Loucy (cell line): ENCODE data around the gene PPM1N.

Source experiments
- EZH2phosphoT487 ChIP-seq: fragments of 200-600 bp; IDR thresholded peaks from 2 replicates; pipeline ENCODE4 v1.6.1; 2018; ENCODE audit warnings: antibody characterized with exemption, mild to moderate bottlenecking, moderate library complexity, borderline replicate concordance
- TF ChIP-seq, protein P1 (sequence below): fragments of 200-600 bp; sonication (generic); conservative IDR thresholded peaks from 2 replicates; pipeline ENCODE4 v1.5.1; 2014; ENCODE audit warnings: mild to moderate bottlenecking, antibody characterized with exemption, low read length

GRCh38 chr19:45468803-45469131, 29.5 kb upstream of the PPM1N start:
- TF ChIP-seq, protein P1, sequence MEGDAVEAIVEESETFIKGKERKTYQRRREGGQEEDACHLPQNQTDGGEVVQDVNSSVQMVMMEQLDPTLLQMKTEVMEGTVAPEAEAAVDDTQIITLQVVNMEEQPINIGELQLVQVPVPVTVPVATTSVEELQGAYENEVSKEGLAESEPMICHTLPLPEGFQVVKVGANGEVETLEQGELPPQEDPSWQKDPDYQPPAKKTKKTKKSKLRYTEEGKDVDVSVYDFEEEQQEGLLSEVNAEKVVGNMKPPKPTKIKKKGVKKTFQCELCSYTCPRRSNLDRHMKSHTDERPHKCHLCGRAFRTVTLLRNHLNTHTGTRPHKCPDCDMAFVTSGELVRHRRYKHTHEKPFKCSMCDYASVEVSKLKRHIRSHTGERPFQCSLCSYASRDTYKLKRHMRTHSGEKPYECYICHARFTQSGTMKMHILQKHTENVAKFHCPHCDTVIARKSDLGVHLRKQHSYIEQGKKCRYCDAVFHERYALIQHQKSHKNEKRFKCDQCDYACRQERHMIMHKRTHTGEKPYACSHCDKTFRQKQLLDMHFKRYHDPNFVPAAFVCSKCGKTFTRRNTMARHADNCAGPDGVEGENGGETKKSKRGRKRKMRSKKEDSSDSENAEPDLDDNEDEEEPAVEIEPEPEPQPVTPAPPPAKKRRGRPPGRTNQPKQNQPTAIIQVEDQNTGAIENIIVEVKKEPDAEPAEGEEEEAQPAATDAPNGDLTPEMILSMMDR = no peak
- no peak for TF ChIP-seq EZH2phosphoT487
